ENCODE results near the gene LCORL.

Gene LCORL

GRCh38 chr4:17911608-17912007 lies 109.9 kb downstream of the LCORL start:
- intact Hi-C loops (cut with DNase I; ENCODE audit: low total_unique reads) = no loop called here
- DNase-seq = no peak
- Histone ChIP-seq H3K27me3 (no peaks in the 10 kb centered on the region), H3K4me3 (no peak overlapping the region), H3K9me3 (no peaks in the 10 kb centered on the region), H3K27ac (no peak overlapping the region), H3K4me1 (no peaks in the 10 kb centered on the region), H3K36me3 (peaks cover 0 to 7% (median 6%) of the 10 kb centered on the region in 3 donors)
- no peak for TF ChIP-seq CTCF (IDR thresholded peaks at IDR 0.05)

GRCh38 chr4:17898553-17899055 lies 123.0 kb downstream of the LCORL start:
- no peak for DNase-seq
- intact Hi-C loops (cut with DNase I; ENCODE audit: low total_unique reads) = no loop called here
- no peaks in the 10 kb centered on the region for H3K4me1 ChIP-seq
- H3K36me3 ChIP-seq = no peaks in the 10 kb centered on the region
- H3K27ac ChIP-seq = no peak overlapping the region
- TF ChIP-seq CTCF (IDR thresholded peaks at IDR 0.05) = no peak
- H3K27me3 ChIP-seq = no peaks in the 10 kb centered on the region
- no peak overlapping the region for H3K4me3 ChIP-seq
- H3K9me3 ChIP-seq = no peaks in the 10 kb centered on the region

- intact Hi-C loops (cut with DNase I; ENCODE audit: low total_unique reads) = no loop called here
- Histone ChIP-seq H3K4me1 (no peaks in the 10 kb centered on the region), H3K36me3 (no peaks in the 10 kb centered on the region), H3K27ac (no peak overlapping the region), H3K27me3 (no peaks in the 10 kb centered on the region), H3K4me3 (no peak overlapping the region), H3K9me3 (no peaks in the 10 kb centered on the region)
- DNase-seq = no peak
- TF ChIP-seq CTCF (IDR thresholded peaks at IDR 0.05) = no peak
Measured at GRCh38 chr4:17895481-17895880, 126.1 kb downstream of the LCORL start.

- Histone ChIP-seq H3K4me1 (no peaks in the 10 kb centered on the region), H3K36me3 (no peaks in the 10 kb centered on the region), H3K9me3 (no peaks in the 10 kb centered on the region), H3K27me3 (no peaks in the 10 kb centered on the region), H3K4me3 (no peak overlapping the region), H3K27ac (no peak overlapping the region)
- no peak for TF ChIP-seq CTCF (IDR thresholded peaks at IDR 0.05)
- DNase-seq = no peak
- intact Hi-C loops (cut with DNase I; ENCODE audit: low total_unique reads) = no loop called here
Measured at GRCh38 chr4:17894421-17894820, 127.1 kb downstream of the LCORL start.

- no peaks in the 10 kb centered on the region for H3K9me3 ChIP-seq
- intact Hi-C loops (cut with DNase I; ENCODE audit: low total_unique reads) = no loop called here
- no peak for TF ChIP-seq CTCF (IDR thresholded peaks at IDR 0.05)
- DNase-seq = no peak
- no peak overlapping the region for H3K4me3 ChIP-seq
- H3K27ac ChIP-seq = no peak overlapping the region
- H3K27me3 ChIP-seq = no peaks in the 10 kb centered on the region
- no peaks in the 10 kb centered on the region for H3K4me1 ChIP-seq
- H3K36me3 ChIP-seq = peaks cover 0 to 10% (median 4%) of the 10 kb centered on the region in 3 donors
Measured at GRCh38 chr4:17889692-17890091, 131.9 kb downstream of the LCORL start.

- Histone ChIP-seq H3K27ac (no peak overlapping the region), H3K4me1 (no peaks in the 10 kb centered on the region), H3K36me3 (peaks cover 7 to 19% (median 12%) of the 10 kb centered on the region in 3 donors), H3K4me3 (no peak overlapping the region), H3K9me3 (no peaks in the 10 kb centered on the region), H3K27me3 (no peaks in the 10 kb centered on the region)
- intact Hi-C loops (cut with DNase I; ENCODE audit: low total_unique reads) = no loop called here
- TF ChIP-seq CTCF (IDR thresholded peaks at IDR 0.05) = no peak
- no peak for DNase-seq
Measured at GRCh38 chr4:17884511-17884910, 137.0 kb downstream of the LCORL start.
